ENCODE data around the gene PPRC1. TPM values are rescaled to one million over a fixed set of nuclear protein-coding genes. Genes with fewer than 3 reads are reported as not detected.
A peak's percentile ranks its signal among the peaks of the same experiment; 100 is the strongest.

Gene PPRC1
- total and polyA plus RNA-seq, 2 donors (not counting 1 experiment from before 2014, with no cell fraction given) = 23.3 to 36.3 TPM

- ChIA-PET POLR2A (no interaction called here), CTCF (interaction anchor here (1.4 kb wide), 1 partner anchor 12 kb away, joined by 4 read pairs; no protein-coding TSS in a partner anchor)
- intact Hi-C loops (cut with micrococcal nuclease) = no loop called here
Observed at GRCh38 chr10:102146971-102147428, 14.2 kb downstream of the PPRC1 start.

GRCh38 chr10:102147561-102147960 is 14.7 kb downstream of the PPRC1 start:
- no peaks in the 10 kb centered on the region for H3K27me3 Mint-ChIP-seq
- no peak overlapping the region for H3K27ac Mint-ChIP-seq
- no peaks in the 10 kb centered on the region for H3K27me3 ChIP-seq (replicated peaks in 1 of 4; ENCODE audit: control extremely low read depth in 1 of 4, control insufficient read depth in 3 of 4, insufficient read depth in 4 of 4, low read length in 3 of 4)
- ATAC-seq (ENCODE audit: low read depth) (no peak), DNase-seq (no peak)
- peaks cover 0 to 59% of the 10 kb centered on the region in 2 experiments for H3K36me3 ChIP-seq (replicated peaks in 1 of 2; ENCODE audit: control extremely low read depth in 1 of 2, control insufficient read depth in 1 of 2, extremely low read depth in 1 of 2, insufficient read depth in 2 of 2, low read length in 1 of 2)
- H2AFZ ChIP-seq (ENCODE audit: insufficient read depth, low read depth, low read length, poor library complexity, severe bottlenecking) = no peak overlapping the region
- H3K4me1 ChIP-seq (ENCODE audit: control insufficient read depth in 2 of 2, insufficient read depth in 2 of 2, low read length in 2 of 2) = peaks cover 5 to 10% of the 10 kb centered on the region in 2 donors
- H3K79me2 ChIP-seq (ENCODE audit: control insufficient read depth, insufficient read depth, low read length) = peaks cover 4% of the 10 kb centered on the region
- H3K27ac ChIP-seq (ENCODE audit: low read length in 2 of 2) = peak overlapping the region in 1 of 2 donors; percentile 25
- no peak overlapping the region for H3K9ac ChIP-seq (ENCODE audit: low read length)
- no peaks in the 10 kb centered on the region for H3K9me3 Mint-ChIP-seq (ENCODE audit: insufficient read depth)
- H3K9me3 ChIP-seq (ENCODE audit: control extremely low read depth in 1 of 3, control insufficient read depth in 2 of 3, insufficient read depth in 1 of 3, low read length in 2 of 3) = peaks cover 0 to 4% (median 0%) of the 10 kb centered on the region in 3 donors
- no peak overlapping the region for H3K4me2 ChIP-seq (replicated peaks; ENCODE audit: low read depth, low read length, poor library complexity, severe bottlenecking)
- intact Hi-C loops (cut with micrococcal nuclease) = no loop called here
- no CpG with 5 or more reads among the region's 1 CpG for WGBS (ENCODE audit: insufficient coverage)
- TF ChIP-seq CTCF (IDR thresholded peaks at IDR 0.05) = no peak
- TF ChIP-seq EZH2 (IDR thresholded peaks at IDR 0.05; ENCODE audit: borderline replicate concordance, insufficient read depth, low read depth, low read length, poor library complexity, severe bottlenecking) = no peak
- ChIA-PET CTCF (no interaction called here), POLR2A (no interaction called here)
- H3K4me3 Mint-ChIP-seq = no peak overlapping the region
- no peak overlapping the region for H3K4me3 ChIP-seq (ENCODE audit: control extremely low read depth in 1 of 5, extremely low read depth in 1 of 5, insufficient read depth in 1 of 5, low read depth in 2 of 5, low read length in 4 of 5)
- peaks cover 16% of the 10 kb centered on the region for H3K4me1 Mint-ChIP-seq
- peaks cover 2% of the 10 kb centered on the region for H4K20me1 ChIP-seq (ENCODE audit: control insufficient read depth, insufficient read depth, low read length, poor library complexity, severe bottlenecking)

More at GRCh38 chr10:102146971-102147428, 14.2 kb downstream of the PPRC1 start:
- Histone ChIP-seq H3K4me3 (ENCODE audit: control extremely low read depth in 1 of 5, extremely low read depth in 1 of 5, insufficient read depth in 1 of 5, low read depth in 2 of 5, low read length in 4 of 5) (no peak overlapping the region), H3K27me3 (replicated peaks in 1 of 4; ENCODE audit: control extremely low read depth in 1 of 4, control insufficient read depth in 3 of 4, insufficient read depth in 4 of 4, low read length in 3 of 4) (no peaks in the 10 kb centered on the region), H3K4me2 (replicated peaks; ENCODE audit: low read depth, low read length, poor library complexity, severe bottlenecking) (no peak overlapping the region), H3K9ac (ENCODE audit: low read length) (no peak overlapping the region), H4K20me1 (ENCODE audit: control insufficient read depth, insufficient read depth, low read length, poor library complexity, severe bottlenecking) (no peaks in the 10 kb centered on the region), H3K79me2 (ENCODE audit: control insufficient read depth, insufficient read depth, low read length) (no peaks in the 10 kb centered on the region), H3K27ac (ENCODE audit: low read length in 2 of 2) (no peak overlapping the region), H3K4me1 (ENCODE audit: control insufficient read depth in 2 of 2, insufficient read depth in 2 of 2, low read length in 2 of 2) (peaks cover 5 to 8% of the 10 kb centered on the region in 2 donors), H2AFZ (ENCODE audit: insufficient read depth, low read depth, low read length, poor library complexity, severe bottlenecking) (no peak overlapping the region), H3K9me3 (ENCODE audit: control extremely low read depth in 1 of 3, control insufficient read depth in 2 of 3, insufficient read depth in 1 of 3, low read length in 2 of 3) (no peaks in the 10 kb centered on the region), H3K36me3 (replicated peaks in 1 of 2; ENCODE audit: control extremely low read depth in 1 of 2, control insufficient read depth in 1 of 2, extremely low read depth in 1 of 2, insufficient read depth in 2 of 2, low read length in 1 of 2) (peaks cover 0 to 59% of the 10 kb centered on the region in 2 experiments)
- TF ChIP-seq CTCF (IDR thresholded peaks at IDR 0.05) (no peak), EZH2 (IDR thresholded peaks at IDR 0.05; ENCODE audit: borderline replicate concordance, insufficient read depth, low read depth, low read length, poor library complexity, severe bottlenecking) (no peak)
- DNase-seq (no peak), ATAC-seq (ENCODE audit: low read depth) (no peak)
- no peak overlapping the region for H3K4me3 Mint-ChIP-seq
- no peak overlapping the region for H3K27ac Mint-ChIP-seq
- WGBS (ENCODE audit: insufficient coverage) = over 99% methylated on average over 17 of the region's 17 CpGs
- H3K4me1 Mint-ChIP-seq = peaks cover 12% of the 10 kb centered on the region
- no peaks in the 10 kb centered on the region for H3K27me3 Mint-ChIP-seq
- no peaks in the 10 kb centered on the region for H3K9me3 Mint-ChIP-seq (ENCODE audit: insufficient read depth)
